Measurements from ENCODE around the gene TRIOBP.

TRIOBP gene

GRCh38 chr22:37803195-37803638, 106.4 kb downstream of the TRIOBP start:
- DNase-seq (ENCODE audit: low read depth in 4 of 4, low spot score in 1 of 4) = no peak

- no peak for DNase-seq (ENCODE audit: low read depth in 4 of 4, low spot score in 1 of 4)
Observed at GRCh38 chr22:37803639-37804351, 106.9 kb downstream of the TRIOBP start.

GRCh38 chr22:37804352-37804880, 107.6 kb downstream of the TRIOBP start:
- DNase-seq (ENCODE audit: low read depth in 4 of 4, low spot score in 1 of 4) = no peak

- peak; percentile 20 to 64 (median 58) for DNase-seq (ENCODE audit: low read depth in 4 of 4, low spot score in 1 of 4)
Observed at GRCh38 chr22:37804881-37805809, 108.3 kb downstream of the TRIOBP start.

GRCh38 chr22:37805810-37806277, 109.0 kb downstream of the TRIOBP start:
- DNase-seq (ENCODE audit: low read depth in 4 of 4, low spot score in 1 of 4) = no peak

- no peak for DNase-seq (ENCODE audit: low read depth in 4 of 4, low spot score in 1 of 4)
Observed at GRCh38 chr22:37806409-37807333, 109.8 kb downstream of the TRIOBP start.

GRCh38 chr22:37807410-37808293, 110.8 kb downstream of the TRIOBP start, which contains the start of gene GCAT:
TSS of gene GCAT (plus strand) at chr22:37807934. CDS start at chr22:37807968, 34 bp downstream.
- peak; percentile 75 to 93 (median 83) for DNase-seq (ENCODE audit: low read depth in 4 of 4, low spot score in 1 of 4)

- no peak for DNase-seq (ENCODE audit: low read depth in 4 of 4, low spot score in 1 of 4)
Observed at GRCh38 chr22:37808294-37808657, 111.4 kb downstream of the TRIOBP start.

- DNase-seq (ENCODE audit: low read depth in 4 of 4, low spot score in 1 of 4) = no peak
Observed at GRCh38 chr22:37809672-37810333, 113.0 kb downstream of the TRIOBP start.

GRCh38 chr22:37811867-37812266, 115.0 kb downstream of the TRIOBP start:
- DNase-seq (ENCODE audit: low read depth in 4 of 4, low spot score in 1 of 4) = no peak

GRCh38 chr22:37812869-37813678, 116.2 kb downstream of the TRIOBP start:
- no peak for DNase-seq (ENCODE audit: low read depth in 4 of 4, low spot score in 1 of 4)

- DNase-seq (ENCODE audit: low read depth in 4 of 4, low spot score in 1 of 4) = no peak
Observed at GRCh38 chr22:37815593-37815992, 118.7 kb downstream of the TRIOBP start.

GRCh38 chr22:37816543-37817180, 119.8 kb downstream of the TRIOBP start:
- DNase-seq (ENCODE audit: low read depth in 4 of 4, low spot score in 1 of 4) = no peak

GRCh38 chr22:37817705-37818408, 121.0 kb downstream of the TRIOBP start:
- DNase-seq (ENCODE audit: low read depth in 4 of 4, low spot score in 1 of 4) = peak; percentile 67 to 84 (median 79)

- DNase-seq (ENCODE audit: low read depth in 4 of 4, low spot score in 1 of 4) = peak in 3 of 4 experiments; percentile 38 to 52 (median 49)
Observed at GRCh38 chr22:37818409-37819104, 121.7 kb downstream of the TRIOBP start.

- no peak for DNase-seq (ENCODE audit: low read depth in 4 of 4, low spot score in 1 of 4)
Observed at GRCh38 chr22:37819105-37819433, 122.2 kb downstream of the TRIOBP start.

GRCh38 chr22:37820350-37820749, 123.5 kb downstream of the TRIOBP start:
- DNase-seq (ENCODE audit: low read depth in 4 of 4, low spot score in 1 of 4) = no peak

All from stimulated activated CD4-positive, alpha-beta T cell treated with anti-CD3 and anti-CD28 coated beads, Interleukin-1b, Interleukin-23, amount 100 ng/mL, for 24 hours (primary cell).